H1 (cell line): ENCODE measurements around the gene KRT37. TPM values are rescaled to one million over a fixed set of nuclear protein-coding genes. Genes with fewer than 3 reads are reported as not detected.

ENCODE experiments used
- CTCF ChIA-PET: fragments of 300-600 bp; sonication (Branson Sonifier 250); formaldehyde crosslinking; loops from one replicate; lab custom pipeline; 2021; ENCODE audit not compliant: partially characterized antibody; lab: Charles Lee
- POLR2A ChIA-PET: fragments of 300-600 bp; sonication (Branson Sonifier 250); formaldehyde crosslinking; loops from one replicate; lab custom pipeline; 2021; ENCODE audit warnings: inconsistent platforms; ENCODE audit not compliant: partially characterized antibody; lab: Charles Lee
- DNase-seq, 2 experiments: peaks; one replicate each; pipeline versions ENCODE4 v3.0.0 to v3.0.0-alpha.2; 2010 to 2022; ENCODE audit warnings: low spot score in 2 of 2, low read depth in 1 of 2, mixed read lengths in 1 of 2
- FAIRE-seq: peaks from 2 replicates; lab custom pipeline; 2011; peaks lifted over from hg19 to GRCh38; lab: Jason Lieb, UNC
- H2AFZ ChIP-seq: 2 replicates; pipeline ENCODE4 v1.8.1; 2012; ENCODE audit warnings: low read length, inconsistent platforms
- H2AK5ac ChIP-seq: 2 replicates; pipeline ENCODE4 v1.6.1; 2013; ENCODE audit warnings: low read depth, low read length
- H2BK120ac ChIP-seq: replicated peaks from 2 replicates; pipeline ENCODE3; 2013; ENCODE audit warnings: low read depth, low read length, inconsistent platforms
- H2BK12ac ChIP-seq: 2 replicates; pipeline ENCODE4 v1.6.1; 2013; ENCODE audit warnings: low read depth, low read length
- H2BK15ac ChIP-seq: 2 replicates; pipeline ENCODE4 v1.6.1; 2013; ENCODE audit warnings: low read length
- H2BK20ac ChIP-seq: 2 replicates; pipeline ENCODE4 v1.6.1; 2013; ENCODE audit warnings: low read length
- H2BK5ac ChIP-seq: 2 replicates; pipeline ENCODE4 v1.6.1; 2013; ENCODE audit warnings: low read depth, low read length
- H3K14ac ChIP-seq: 2 replicates; pipeline ENCODE4 v1.6.1; 2013; ENCODE audit warnings: inconsistent platforms; ENCODE audit not compliant: insufficient read length
- H3K18ac ChIP-seq: 2 replicates; pipeline ENCODE4 v1.6.1; 2013; ENCODE audit warnings: low read length; ENCODE audit errors: extremely low read depth
- H3K23ac ChIP-seq: 2 replicates; pipeline ENCODE4 v1.6.1; 2013; ENCODE audit warnings: inconsistent platforms; ENCODE audit not compliant: insufficient read length
- H3K23me2 ChIP-seq: 2 replicates; pipeline ENCODE4 v1.6.1; 2013; ENCODE audit warnings: low read depth, low read length
- H3K27ac ChIP-seq: 2 replicates; pipeline ENCODE4 v1.6.1; 2011; ENCODE audit warnings: low read depth, low read length, inconsistent platforms
- H3K27me3 ChIP-seq, 4 experiments: replicated peaks in 1 of 4; 1 replicate in 1 of 4; 2 replicates in 3 of 4; pipeline versions ENCODE4 v1.6.1 to v1.8.1; 2011 to 2013; ENCODE audit warnings: low read length in 3 of 4, mild to moderate bottlenecking in 3 of 4, inconsistent platforms in 2 of 4, mixed read lengths in 2 of 4, moderate library complexity in 1 of 4; ENCODE audit not compliant: control insufficient read depth in 3 of 4, insufficient read depth in 3 of 4; ENCODE audit errors: extremely low read depth in 1 of 4
- H3K36me3 ChIP-seq, 4 experiments: 2 replicates each; pipeline versions ENCODE4 v1.6.1 to v1.8.1; 2011 to 2013; ENCODE audit warnings: mild to moderate bottlenecking in 4 of 4, low read length in 3 of 4, moderate library complexity in 2 of 4, control low read depth in 1 of 4, inconsistent platforms in 1 of 4; ENCODE audit not compliant: insufficient read depth in 4 of 4, control insufficient read depth in 2 of 4
- H3K4ac ChIP-seq: replicated peaks from 2 replicates; pipeline ENCODE3; 2013; ENCODE audit warnings: low read length, low read depth, mixed read lengths, inconsistent platforms; ENCODE audit not compliant: insufficient read length
- H3K4me1 ChIP-seq, 4 experiments: replicated peaks in 1 of 4; 1 replicate in 1 of 4; 2 replicates in 3 of 4; pipeline versions ENCODE4 v1.6.1 to v1.8.1; 2011 to 2013; ENCODE audit warnings: low read length in 3 of 4, inconsistent platforms in 2 of 4, mixed read lengths in 1 of 4; ENCODE audit not compliant: insufficient read depth in 4 of 4, control insufficient read depth in 3 of 4
- H3K4me2 ChIP-seq, 2 experiments: 2 replicates each; pipeline versions ENCODE4 v1.6.1 to v1.8.1; 2011 to 2013; ENCODE audit warnings: low read depth in 2 of 2, low read length in 2 of 2, control low read depth in 1 of 2, inconsistent platforms in 1 of 2, mild to moderate bottlenecking in 1 of 2; ENCODE audit not compliant: insufficient read depth in 1 of 2
- H3K4me3 ChIP-seq, 4 experiments: fragments of 200-600, 300-600 bp in 1 of 4; sonication (generic), shearing (Covaris generic), sonication (Bioruptor Twin) in 1 of 4; 2 replicates each; pipeline versions ENCODE4 v1.5.1 to v1.8.1; 2011 to 2016; ENCODE audit warnings: low read length in 4 of 4, low read depth in 3 of 4, control low read depth in 2 of 4, inconsistent platforms in 2 of 4, mild to moderate bottlenecking in 2 of 4, mixed read lengths in 1 of 4, moderate library complexity in 1 of 4; ENCODE audit not compliant: insufficient read depth in 2 of 4; ENCODE audit errors: extremely low read depth in 1 of 4
- H3K56ac ChIP-seq: replicated peaks from 2 replicates; pipeline ENCODE3; 2013; ENCODE audit warnings: low read depth, mild to moderate bottlenecking, mixed read lengths, low read length, inconsistent platforms; ENCODE audit not compliant: insufficient read length
- H3K79me1 ChIP-seq: 2 replicates; pipeline ENCODE4 v1.6.1; 2013; ENCODE audit warnings: low read depth, low read length, control low read depth
- H3K79me2 ChIP-seq, 2 experiments: 2 replicates each; pipeline versions ENCODE4 v1.6.1 to v1.8.1; 2012 to 2013; ENCODE audit warnings: low read length in 2 of 2, mild to moderate bottlenecking in 2 of 2, inconsistent platforms in 1 of 2; ENCODE audit not compliant: insufficient read depth in 2 of 2, control insufficient read depth in 1 of 2
- H3K9ac ChIP-seq, 4 experiments: replicated peaks in 1 of 4; 1 replicate in 1 of 4; 2 replicates in 3 of 4; pipeline versions ENCODE4 v1.6.1 to v1.8.1; 2011 to 2013; ENCODE audit warnings: low read depth in 3 of 4, low read length in 3 of 4, control low read depth in 2 of 4, mild to moderate bottlenecking in 2 of 4, moderate library complexity in 2 of 4, inconsistent platforms in 1 of 4; ENCODE audit errors: extremely low read depth in 1 of 4
- H3K9me3 ChIP-seq, 2 experiments: 2 replicates each; pipeline versions ENCODE4 v1.6.1 to v1.8.1; 2012 to 2013; ENCODE audit warnings: mild to moderate bottlenecking in 2 of 2, moderate library complexity in 2 of 2, control low read depth in 1 of 2, inconsistent platforms in 1 of 2, low read depth in 1 of 2, low read length in 1 of 2, mixed read lengths in 1 of 2; ENCODE audit not compliant: insufficient read depth in 2 of 2
- H4K20me1 ChIP-seq, 2 experiments: replicated peaks in 1 of 2; 2 replicates each; pipeline versions ENCODE3 to v1.8.1; 2011 to 2013; ENCODE audit warnings: inconsistent platforms in 2 of 2, low read length in 2 of 2, mild to moderate bottlenecking in 1 of 2; ENCODE audit not compliant: insufficient read depth in 2 of 2, control insufficient read depth in 1 of 2
- H4K5ac ChIP-seq: 2 replicates; pipeline ENCODE4 v1.6.1; 2013; ENCODE audit warnings: low read length, low read depth, mixed read lengths, inconsistent platforms; ENCODE audit not compliant: insufficient read length
- H4K8ac ChIP-seq: 2 replicates; pipeline ENCODE4 v1.8.0; 2013; ENCODE audit warnings: mild to moderate bottlenecking, moderate library complexity, low read length, inconsistent platforms; ENCODE audit not compliant: insufficient read depth; ENCODE audit errors: extremely low read depth
- H4K91ac ChIP-seq: replicated peaks from 2 replicates; pipeline ENCODE3; 2013; ENCODE audit warnings: low read length, mixed read lengths, inconsistent platforms; ENCODE audit not compliant: insufficient read length
- ATF2 ChIP-seq: IDR thresholded peaks from 2 replicates; pipeline ENCODE4 v1.6.1; 2012; ENCODE audit warnings: low read length, inconsistent platforms
- JUND ChIP-seq: IDR thresholded peaks from 2 replicates; pipeline ENCODE4 v1.6.1; 2011; ENCODE audit warnings: mild to moderate bottlenecking, improper control_type of control experiment, low read length
- WGBS, 2 experiments: shearing (Covaris generic) in 1 of 2; methylation state at CpG; one replicate each; pipeline versions ENCODE4 v1.1.6 to v1.1.7; 2013 to 2015; ENCODE audit warnings: low lambda C conversion rate in 2 of 2, mixed read lengths in 2 of 2, inconsistent platforms in 1 of 2, low coverage in 1 of 2, missing lambda C conversion rate in 1 of 2; ENCODE audit not compliant: insufficient replicate concordance in 2 of 2, insufficient coverage in 1 of 2, insufficient read length in 1 of 2; ENCODE audit errors: extremely low coverage in 1 of 2, missing lambda C conversion rate in 1 of 2; 5-methylcytosine and 5-hydroxymethylcytosine counted together
- polyA plus RNA-seq, 7 experiments: library from polyadenylated mRNA; depleted of rRNA in 3 of 7; stranded (reverse) in 5 of 7; unstranded in 2 of 7; fragments of >200 nt in 5 of 7; fragments of 200-250 nt in 2 of 7; gene quantifications; 1 replicate in 5 of 7; 2 replicates in 1 of 7; 4 replicates in 1 of 7; pipeline versions ENCODE4 v1.2.1 to v1.2.3, GENCODE V29; 2011 to 2013; ENCODE audit warnings: missing spikeins in 2 of 7, mixed read lengths in 2 of 7
- total RNA-seq: library from RNA; stranded (reverse); fragmentation: NEBNext Ultra II Directional; extraction: Animal tissue kit (Norgen Biotek cat#: 25700); gene quantifications from 2 replicates; pipeline ENCODE4 v1.2.1, GENCODE V29; 2021

KRT37 gene
- total and polyA plus RNA-seq, 2 of the 8 experiments (the other 6 are each of a cell fraction or from before 2014, with no cell fraction given): not detected

- H3K4me3 ChIP-seq: no peak overlapping the region
- FAIRE-seq: no peak
- CTCF ChIA-PET: interaction anchor here (0.6 to 2.0 kb wide), 7 partner anchors 10 to 191 kb away, joined by 3 to 11 read pairs (median 5); partner anchors contain the start of genes KRT17 and KRT37
These were observed 9.2 kb upstream of the KRT37 start for GRCh38 chr17:41433586-41433985.

More at GRCh38 chr17:41433586-41433985, 9.2 kb upstream of the KRT37 start:
- Histone ChIP-seq H2BK12ac (no peak overlapping the region), H3K56ac (no peak overlapping the region), H2BK15ac (no peak overlapping the region), H2AK5ac (no peak overlapping the region), H3K9me3 (no peaks in the 10 kb centered on the region; a peak in 1 of 4 replicates), H3K23me2 (no peaks in the 10 kb centered on the region), H3K27ac (no peak overlapping the region), H3K14ac (no peak overlapping the region), H3K23ac (no peak overlapping the region), H3K4me1 (peaks cover 0 to 3% (median 0%) of the 10 kb centered on the region in 4 experiments; a peak in 1 of 7 replicates), H3K79me1 (no peaks in the 10 kb centered on the region), H3K79me2 (no peaks in the 10 kb centered on the region), H3K27me3 (no peaks in the 10 kb centered on the region), H4K8ac (no peak overlapping the region), H2BK20ac (no peak overlapping the region), H3K4me2 (no peak overlapping the region), H4K20me1 (no peaks in the 10 kb centered on the region), H2BK5ac (no peak overlapping the region), H3K36me3 (no peaks in the 10 kb centered on the region), H2AFZ (no peak overlapping the region), H3K9ac (no peak overlapping the region), H4K91ac (no peak overlapping the region), H4K5ac (no peak overlapping the region), H3K18ac (no peak overlapping the region), H3K4ac (no peak overlapping the region), H2BK120ac (no peak overlapping the region)
- WGBS, 2 experiments: 66% methylated on average over 4 of the region's 4 CpGs; no CpG with 5 or more reads in 1 of the 2 experiments
- TF ChIP-seq JUND (no peak), ATF2 (no peak)
- DNase-seq: no peak
- POLR2A ChIA-PET: no interaction called here
